Body of pancreas (tissue), 4 donors: ENCODE data around the gene MARVELD2. TPM values are rescaled to one million over a fixed set of nuclear protein-coding genes. Genes with fewer than 3 reads are reported as not detected.
A peak's percentile ranks its signal among the peaks of the same experiment; 100 is the strongest.

Source experiments
- ATAC-seq: fragments of 150-250 bp; one replicate; pipeline ENCODE4 v1.9.1; 2016
- DNase-seq, 4 donors: peaks; one replicate each; pipeline ENCODE4 v3.0.0-alpha.2; 2019
- H3K27ac ChIP-seq, 4 donors: fragments of 200-600 bp; sonication (generic); 1 replicate in 3 of 4; 2 replicates in 1 of 4; pipeline versions ENCODE4 v1.5.1 to v1.6.1; 2016 to 2019; ENCODE audit warnings: mild to moderate bottlenecking in 1 of 4, mixed read lengths in 1 of 4, moderate library complexity in 1 of 4
- H3K27me3 ChIP-seq, 2 donors: fragments of 200-600 bp; sonication (generic); one replicate each; pipeline ENCODE4 v1.6.0; 2016; ENCODE audit warnings: mild to moderate bottlenecking in 1 of 2
- H3K36me3 ChIP-seq, 2 donors: fragments of 200-600 bp; sonication (generic); replicated peaks in 1 of 2; 2 replicates each; pipeline ENCODE4 v1.5.1; 2016; ENCODE audit warnings: low read depth in 2 of 2; ENCODE audit not compliant: insufficient read depth in 1 of 2
- H3K4me1 ChIP-seq: fragments of 200-600 bp; sonication (generic); one replicate; pipeline ENCODE4 v1.6.0; 2016
- H3K4me3 ChIP-seq, 2 donors: fragments of 200-600 bp; sonication (generic); 1 replicate in 1 of 2; 2 replicates in 1 of 2; pipeline ENCODE4 v1.5.1; 2016 to 2019
- H3K9me3 ChIP-seq, 3 donors: fragments of 200-600 bp; sonication (generic); 1 replicate in 2 of 3; 2 replicates in 1 of 3; pipeline ENCODE4 v1.5.1; 2016
- POLR2A ChIP-seq, 3 donors: fragments of 450-650 bp; IDR thresholded peaks; one replicate each; pipeline ENCODE4 v1.6.1; 2016; ENCODE audit warnings: antibody characterized with exemption in 3 of 3, mild to moderate bottlenecking in 2 of 3
- WGBS, 2 donors: methylation state at CpG; one replicate each; pipeline ENCODE4 v1.1.5; 2017; 5-methylcytosine and 5-hydroxymethylcytosine counted together
- intact Hi-C: fragments of 100-400 bp; cut with DNase I; formaldehyde crosslinking; loops from one replicate; pipeline ENCODE4 v1.15.1; 2023
- total RNA-seq, 2 donors: library from RNA; depleted of rRNA; stranded (reverse); fragments of >200 nt; gene quantifications; one replicate each; pipeline ENCODE4 v1.1.0, GENCODE V29; 2016
- TF ChIP-seq, protein P1 (sequence below), 7 experiments: fragments of 450-650 bp in 4 of 7; fragments of 200-600 bp in 3 of 7; sonication (generic) in 3 of 7; IDR thresholded peaks; one replicate each; pipeline ENCODE4 v1.5.1; 2016 to 2019; ENCODE audit warnings: antibody characterized with exemption in 7 of 7

Gene MARVELD2, protein sequence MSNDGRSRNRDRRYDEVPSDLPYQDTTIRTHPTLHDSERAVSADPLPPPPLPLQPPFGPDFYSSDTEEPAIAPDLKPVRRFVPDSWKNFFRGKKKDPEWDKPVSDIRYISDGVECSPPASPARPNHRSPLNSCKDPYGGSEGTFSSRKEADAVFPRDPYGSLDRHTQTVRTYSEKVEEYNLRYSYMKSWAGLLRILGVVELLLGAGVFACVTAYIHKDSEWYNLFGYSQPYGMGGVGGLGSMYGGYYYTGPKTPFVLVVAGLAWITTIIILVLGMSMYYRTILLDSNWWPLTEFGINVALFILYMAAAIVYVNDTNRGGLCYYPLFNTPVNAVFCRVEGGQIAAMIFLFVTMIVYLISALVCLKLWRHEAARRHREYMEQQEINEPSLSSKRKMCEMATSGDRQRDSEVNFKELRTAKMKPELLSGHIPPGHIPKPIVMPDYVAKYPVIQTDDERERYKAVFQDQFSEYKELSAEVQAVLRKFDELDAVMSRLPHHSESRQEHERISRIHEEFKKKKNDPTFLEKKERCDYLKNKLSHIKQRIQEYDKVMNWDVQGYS
- total RNA-seq, result 10 to 100 TPM; 15.5 to 19.7 TPM

DNA sequence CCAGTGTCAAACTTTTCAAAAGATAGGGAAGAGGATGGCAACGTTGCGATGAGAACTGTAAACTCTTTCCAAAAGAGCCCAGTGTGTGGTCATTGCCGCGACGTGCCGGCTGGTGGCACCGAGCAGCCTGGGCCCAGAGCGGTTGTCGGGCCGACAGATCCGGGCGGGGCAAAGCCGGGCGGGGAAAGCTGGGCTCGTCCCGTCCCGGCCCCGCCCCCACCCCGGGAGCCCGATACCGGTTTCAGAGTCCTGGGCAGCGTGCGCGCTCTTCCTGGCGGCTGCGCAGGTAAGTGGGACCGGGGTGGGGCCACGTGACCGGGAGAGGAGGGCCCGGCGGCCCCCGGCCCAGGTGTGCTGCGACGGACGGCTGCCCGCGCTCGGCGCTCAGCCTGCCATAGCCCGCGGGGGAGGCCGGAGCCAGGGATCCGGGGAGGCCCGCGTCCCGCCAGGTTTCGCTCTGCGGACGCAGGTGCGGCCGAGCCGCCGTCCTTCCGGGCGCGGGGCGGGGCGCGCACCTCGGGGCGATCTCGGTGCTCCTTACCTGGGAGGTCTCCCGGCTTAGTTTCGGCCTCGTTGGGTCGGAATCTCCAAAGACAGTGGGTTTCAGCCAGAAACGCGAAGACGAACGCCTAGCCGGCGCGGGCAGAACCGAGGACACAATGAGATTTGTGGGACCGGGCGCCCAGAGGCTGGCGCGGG, at the start of gene MARVELD2:
MARVELD2 (plus strand) TSS at position 232 of the 699 bp plus-strand sequence. CDS start 4,270 bp downstream, outside the sequence.
- TF ChIP-seq, protein P1, sequence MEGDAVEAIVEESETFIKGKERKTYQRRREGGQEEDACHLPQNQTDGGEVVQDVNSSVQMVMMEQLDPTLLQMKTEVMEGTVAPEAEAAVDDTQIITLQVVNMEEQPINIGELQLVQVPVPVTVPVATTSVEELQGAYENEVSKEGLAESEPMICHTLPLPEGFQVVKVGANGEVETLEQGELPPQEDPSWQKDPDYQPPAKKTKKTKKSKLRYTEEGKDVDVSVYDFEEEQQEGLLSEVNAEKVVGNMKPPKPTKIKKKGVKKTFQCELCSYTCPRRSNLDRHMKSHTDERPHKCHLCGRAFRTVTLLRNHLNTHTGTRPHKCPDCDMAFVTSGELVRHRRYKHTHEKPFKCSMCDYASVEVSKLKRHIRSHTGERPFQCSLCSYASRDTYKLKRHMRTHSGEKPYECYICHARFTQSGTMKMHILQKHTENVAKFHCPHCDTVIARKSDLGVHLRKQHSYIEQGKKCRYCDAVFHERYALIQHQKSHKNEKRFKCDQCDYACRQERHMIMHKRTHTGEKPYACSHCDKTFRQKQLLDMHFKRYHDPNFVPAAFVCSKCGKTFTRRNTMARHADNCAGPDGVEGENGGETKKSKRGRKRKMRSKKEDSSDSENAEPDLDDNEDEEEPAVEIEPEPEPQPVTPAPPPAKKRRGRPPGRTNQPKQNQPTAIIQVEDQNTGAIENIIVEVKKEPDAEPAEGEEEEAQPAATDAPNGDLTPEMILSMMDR (IDR thresholded peaks at IDR 0.05), result peak; percentile 25 to 89 (median 82)
- peak; percentile 76 to 91 (median 79) for TF ChIP-seq POLR2A (IDR thresholded peaks at IDR 0.05)
- peak; percentile 97 to 99 (median 97) for DNase-seq
- ATAC-seq, result peak; percentile 96
- Histone ChIP-seq H3K4me1 (peaks cover 26% of the 10 kb centered on the region), H3K27ac (peak within 1 kb of the TSS; percentile 91 to 98 (median 95)), H3K4me3 (peak within 1 kb of the TSS; percentile 57 to 60), H3K9me3 (no peaks in the 10 kb centered on the region), H3K36me3 (no peaks in the 10 kb centered on the region), H3K27me3 (no peaks in the 10 kb centered on the region)
- 2 to 5% methylated on average over 16 to 77 of the region's 78 CpGs for WGBS, 2 donors
- intact Hi-C loops, result no loop called here

DNA sequence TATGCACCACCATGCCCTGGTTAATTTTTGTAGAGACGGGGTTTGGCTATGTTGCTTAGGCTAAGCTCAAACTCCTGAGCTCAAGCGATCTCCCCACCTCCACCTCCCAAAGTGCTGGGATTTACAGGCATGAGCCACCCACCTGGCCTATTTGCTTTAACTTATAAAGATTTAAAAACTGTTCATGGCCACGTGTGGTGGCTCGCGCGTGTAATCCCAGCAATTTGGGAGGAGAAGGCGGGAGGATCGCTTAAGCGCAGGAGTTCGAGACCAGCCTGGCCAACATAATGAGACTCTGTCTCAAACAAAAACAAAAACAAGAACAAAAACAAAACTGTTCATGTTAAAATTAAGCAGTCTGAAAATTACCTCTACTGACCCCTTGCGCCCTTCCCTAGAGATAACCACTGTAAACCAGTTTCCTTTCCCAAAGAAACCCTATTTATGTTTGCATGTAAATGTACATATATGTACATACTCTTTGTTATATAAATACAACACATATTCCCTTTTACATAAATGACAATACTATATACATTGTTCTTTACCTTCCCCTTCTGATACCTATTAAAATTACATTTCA, 47.1 kb upstream of the MARVELD2 start:
- H3K27ac ChIP-seq, result no peak overlapping the region
- intact Hi-C loops, result no loop called here
- TF ChIP-seq, protein P1 (IDR thresholded peaks at IDR 0.05), result no peak
- TF ChIP-seq POLR2A (IDR thresholded peaks at IDR 0.05), result no peak
- ATAC-seq (no peak), DNase-seq (no peak)
- H3K4me3 ChIP-seq, result no peak overlapping the region
- H3K36me3 ChIP-seq, result peaks cover 4 to 9% of the 10 kb centered on the region in 2 donors
- H3K9me3 ChIP-seq, result no peaks in the 10 kb centered on the region
- 86 to 92% methylated on average over 11 of the region's 11 CpGs for WGBS, 2 donors
- H3K4me1 ChIP-seq, result peaks cover 25% of the 10 kb centered on the region
- no peaks in the 10 kb centered on the region for H3K27me3 ChIP-seq

DNA sequence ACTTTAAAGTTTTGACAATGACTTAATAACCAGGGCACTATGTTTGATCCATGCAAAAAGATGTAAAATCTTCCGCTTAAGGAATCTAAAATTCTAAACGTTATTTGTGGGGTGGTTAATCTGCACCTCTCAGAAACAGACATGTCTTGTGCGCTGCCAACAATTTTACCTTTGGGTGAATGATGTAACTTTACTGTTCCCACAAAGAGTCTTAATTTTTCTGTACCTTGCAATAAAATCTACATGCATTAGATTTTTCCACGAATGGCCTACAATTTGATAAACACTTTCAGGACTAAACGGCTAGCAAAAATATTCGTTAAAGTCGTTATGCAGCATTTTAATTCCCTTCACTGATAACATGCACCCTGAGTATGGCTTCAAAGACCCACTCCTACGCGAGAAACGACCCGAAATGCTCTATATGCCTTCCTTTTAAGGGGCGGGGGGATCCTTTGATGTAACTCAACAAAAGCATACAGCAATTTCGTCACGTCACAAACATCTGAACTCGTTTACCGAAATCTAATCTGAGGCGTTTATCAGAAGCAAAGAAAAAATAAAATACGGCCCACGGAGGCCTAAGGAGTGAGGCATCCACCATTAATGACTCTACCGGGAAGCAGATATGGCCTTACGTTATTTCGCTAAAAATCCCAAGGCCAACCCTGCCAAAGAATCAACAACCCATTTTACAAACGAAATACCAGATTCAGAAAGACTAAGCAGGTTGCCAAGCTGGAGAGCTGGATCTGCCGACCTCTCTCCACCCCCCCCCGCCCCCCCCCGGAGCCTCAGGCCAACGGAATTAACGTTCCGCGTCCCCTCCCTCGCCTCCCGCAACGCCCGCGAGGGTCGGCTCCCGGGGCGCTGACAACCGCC, 46.2 kb upstream of the MARVELD2 start:
- no peak for DNase-seq
- TF ChIP-seq, protein P1 (IDR thresholded peaks at IDR 0.05), result no peak
- no peak for TF ChIP-seq POLR2A (IDR thresholded peaks at IDR 0.05)
- H3K27ac ChIP-seq, result peak overlapping the region; percentile 91 to 100 (median 98)
- intact Hi-C loops, result no loop called here
- no peaks in the 10 kb centered on the region for H3K27me3 ChIP-seq
- H3K36me3 ChIP-seq, result peaks cover 4 to 9% of the 10 kb centered on the region in 2 donors
- ATAC-seq, result peak; percentile 51
- H3K4me1 ChIP-seq, result peaks cover 25% of the 10 kb centered on the region
- 3% methylated on average over 22 to 26 of the region's 39 CpGs for WGBS, 2 donors
- H3K9me3 ChIP-seq, result no peaks in the 10 kb centered on the region
- H3K4me3 ChIP-seq, result peak overlapping the region; percentile 62 to 81
